Activated CD4-positive, alpha-beta T cell treated with anti-CD3 and anti-CD28 coated beads, Interleukin-2, amount 50 U/mL, for 24 hours (primary cell): ENCODE results near the gene WDR27.
"Not testable (repeated sequence)": the region's sequence is repeated elsewhere in the genome, so short reads cannot be mapped to it uniquely, and the experiment has no call there.

ENCODE experiments used
- DNase-seq, 2 donors: peaks; one replicate each; pipeline ENCODE4 v3.0.0-alpha.2; 2020; ENCODE audit warnings: low read depth in 1 of 2, low spot score in 1 of 2

Gene WDR27

GRCh38 chr6:169710009-169710408, 8.2 kb upstream of the WDR27 start:
- DNase-seq = no peak

GRCh38 chr6:169709293-169709692, 7.5 kb upstream of the WDR27 start:
- DNase-seq = no peak

- DNase-seq = no peak
These were observed 5.9 kb upstream of the WDR27 start for GRCh38 chr6:169707772-169708171.

GRCh38 chr6:169702840-169703246, 1.0 kb upstream of the WDR27 start:
- no peak for DNase-seq

- no peak for DNase-seq
These were observed 397 bp downstream of the WDR27 start for GRCh38 chr6:169701311-169701953.

GRCh38 chr6:169700296-169700695, 1.5 kb downstream of the WDR27 start:
- no peak for DNase-seq

GRCh38 chr6:169697115-169697514, 4.7 kb downstream of the WDR27 start:
- not testable (repeated sequence) for DNase-seq

- DNase-seq = no peak
These were observed 6.7 kb downstream of the WDR27 start for GRCh38 chr6:169695131-169695530.

- no peak for DNase-seq
These were observed 9.3 kb downstream of the WDR27 start for GRCh38 chr6:169692516-169692915.

GRCh38 chr6:169691260-169691659, 10.6 kb downstream of the WDR27 start:
- DNase-seq = no peak

- no peak for DNase-seq
These were observed 12.5 kb downstream of the WDR27 start for GRCh38 chr6:169689287-169689686.

GRCh38 chr6:169685860-169686259, 16.0 kb downstream of the WDR27 start:
- no peak for DNase-seq

GRCh38 chr6:169684056-169684455, 17.8 kb downstream of the WDR27 start:
- no peak for DNase-seq

GRCh38 chr6:169678342-169678741, 23.5 kb downstream of the WDR27 start:
- no peak for DNase-seq

- DNase-seq = no peak
These were observed 24.7 kb downstream of the WDR27 start for GRCh38 chr6:169677096-169677495.

- no peak for DNase-seq
These were observed 26.8 kb downstream of the WDR27 start for GRCh38 chr6:169675011-169675410.

GRCh38 chr6:169671563-169671962, 30.3 kb downstream of the WDR27 start:
- DNase-seq = no peak

- DNase-seq = no peak
These were observed 31.9 kb downstream of the WDR27 start for GRCh38 chr6:169669889-169670288.

GRCh38 chr6:169669147-169669546, 32.7 kb downstream of the WDR27 start:
- no peak for DNase-seq

GRCh38 chr6:169668203-169668847, 33.5 kb downstream of the WDR27 start:
- DNase-seq = no peak

GRCh38 chr6:169667716-169668115, 34.1 kb downstream of the WDR27 start:
- DNase-seq = no peak

GRCh38 chr6:169666441-169666840, 35.4 kb downstream of the WDR27 start:
- no peak for DNase-seq

GRCh38 chr6:169665289-169665688, 36.5 kb downstream of the WDR27 start:
- DNase-seq = no peak
